DND-41 (cell line): Measurements from ENCODE around the gene CNTN5.

ENCODE experiments used
- EZH2 ChIP-seq: IDR thresholded peaks from 3 replicates; pipeline ENCODE4 v1.6.1; 2012; ENCODE audit warnings: borderline replicate concordance, low read depth, mild to moderate bottlenecking, moderate library complexity, low read length, inconsistent platforms; ENCODE audit not compliant: severe bottlenecking
- TF ChIP-seq, protein P1 (sequence below): IDR thresholded peaks from 2 replicates; pipeline ENCODE4 v1.5.1; 2012; ENCODE audit warnings: borderline replicate concordance, low read length, moderate library complexity, mild to moderate bottlenecking; ENCODE audit not compliant: poor library complexity, severe bottlenecking; ENCODE audit errors: extremely low read depth

DNA sequence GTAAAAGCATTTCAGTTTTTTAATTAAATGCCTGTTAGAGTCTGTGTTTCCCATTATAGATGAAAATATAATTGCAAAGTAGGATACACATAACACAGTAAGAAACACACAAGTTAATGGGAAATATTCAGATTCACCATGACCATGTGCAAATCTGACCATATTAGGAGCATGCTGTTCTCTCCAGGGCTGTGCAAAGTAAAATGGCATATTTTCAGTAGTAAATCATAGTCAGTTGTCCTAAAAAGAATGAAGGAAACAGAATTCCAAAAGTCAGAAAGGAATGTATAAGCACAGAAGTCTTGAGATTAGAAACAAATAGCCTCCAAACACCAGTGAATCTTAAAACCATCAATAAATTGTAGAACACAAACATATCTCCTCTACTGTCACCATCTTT, 44.4 kb downstream of the CNTN5 start:
- TF ChIP-seq, protein P1, sequence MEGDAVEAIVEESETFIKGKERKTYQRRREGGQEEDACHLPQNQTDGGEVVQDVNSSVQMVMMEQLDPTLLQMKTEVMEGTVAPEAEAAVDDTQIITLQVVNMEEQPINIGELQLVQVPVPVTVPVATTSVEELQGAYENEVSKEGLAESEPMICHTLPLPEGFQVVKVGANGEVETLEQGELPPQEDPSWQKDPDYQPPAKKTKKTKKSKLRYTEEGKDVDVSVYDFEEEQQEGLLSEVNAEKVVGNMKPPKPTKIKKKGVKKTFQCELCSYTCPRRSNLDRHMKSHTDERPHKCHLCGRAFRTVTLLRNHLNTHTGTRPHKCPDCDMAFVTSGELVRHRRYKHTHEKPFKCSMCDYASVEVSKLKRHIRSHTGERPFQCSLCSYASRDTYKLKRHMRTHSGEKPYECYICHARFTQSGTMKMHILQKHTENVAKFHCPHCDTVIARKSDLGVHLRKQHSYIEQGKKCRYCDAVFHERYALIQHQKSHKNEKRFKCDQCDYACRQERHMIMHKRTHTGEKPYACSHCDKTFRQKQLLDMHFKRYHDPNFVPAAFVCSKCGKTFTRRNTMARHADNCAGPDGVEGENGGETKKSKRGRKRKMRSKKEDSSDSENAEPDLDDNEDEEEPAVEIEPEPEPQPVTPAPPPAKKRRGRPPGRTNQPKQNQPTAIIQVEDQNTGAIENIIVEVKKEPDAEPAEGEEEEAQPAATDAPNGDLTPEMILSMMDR = no peak
- no peak for TF ChIP-seq EZH2
